SK-N-SH treated with all-trans-retinoic acid at 6 μM for 48 hours (cell line): ENCODE measurements around the gene FEZF1.

ENCODE experiments used
- ATAC-seq: fragments of 200-7000 bp; cut with Tn5 transposase; 3 replicates; pipeline ENCODE4 v1.9.1; 2020; ENCODE audit warnings: mild to moderate bottlenecking, moderate library complexity
- ARNTL ChIP-seq: fragments of 450-650 bp; formaldehyde crosslinking; IDR thresholded peaks from 2 replicates; pipeline ENCODE4 v1.5.0; 2020; ENCODE audit warnings: low read depth, mild to moderate bottlenecking, moderate library complexity, borderline replicate concordance
- BACH2 ChIP-seq: fragments of 250-450 bp; sonication (Bioruptor Pico); IDR thresholded peaks from 2 replicates; pipeline ENCODE4 v1.9.0; 2021; ENCODE audit warnings: mild to moderate bottlenecking, borderline replicate concordance
- CSDC2 ChIP-seq: fragments of 250-450 bp; sonication (Bioruptor Pico); IDR thresholded peaks from 2 replicates; pipeline ENCODE4 v1.5.0; 2020; ENCODE audit warnings: mild to moderate bottlenecking, moderate library complexity
- GLIS3 ChIP-seq: fragments of 250-450 bp; sonication (Bioruptor Pico); IDR thresholded peaks from 2 replicates; pipeline ENCODE4 v1.5.0; 2020; ENCODE audit warnings: mild to moderate bottlenecking, moderate library complexity
- ISL1 ChIP-seq: fragments of 250-450 bp; sonication (Bioruptor Pico); IDR thresholded peaks from 2 replicates; pipeline ENCODE4 v2.1.2; 2022; ENCODE audit warnings: mild to moderate bottlenecking, moderate library complexity
- PATZ1 ChIP-seq: fragments of 250-450 bp; sonication (Bioruptor Pico); IDR thresholded peaks from 2 replicates; pipeline ENCODE4 v1.8.0; 2020; ENCODE audit warnings: mild to moderate bottlenecking, moderate library complexity, borderline replicate concordance
- PPARA ChIP-seq: fragments of 250-450 bp; sonication (Bioruptor Pico); IDR thresholded peaks from 2 replicates; pipeline ENCODE4 v1.5.0; 2020; ENCODE audit warnings: mild to moderate bottlenecking, borderline replicate concordance
- SNAI2 ChIP-seq: fragments of 250-450 bp; sonication (Bioruptor Pico); IDR thresholded peaks from 2 replicates; pipeline ENCODE4 v1.5.0; 2020; ENCODE audit warnings: mild to moderate bottlenecking, moderate library complexity
- TCF4 ChIP-seq: fragments of 250-450 bp; sonication (Bioruptor Pico); IDR thresholded peaks from 2 replicates; pipeline ENCODE4 v1.8.0; 2021; ENCODE audit warnings: mild to moderate bottlenecking, moderate library complexity, borderline replicate concordance
- TOX ChIP-seq: fragments of 250-450 bp; sonication (Bioruptor Pico); IDR thresholded peaks from 2 replicates; pipeline ENCODE4 v1.8.0; 2021; ENCODE audit warnings: mild to moderate bottlenecking, moderate library complexity, borderline replicate concordance
- TSHZ2 ChIP-seq: fragments of 250-450 bp; sonication (Bioruptor Pico); IDR thresholded peaks from 2 replicates; pipeline ENCODE4 v1.5.0; 2020; ENCODE audit warnings: mild to moderate bottlenecking, moderate library complexity
- ZC3H10 ChIP-seq: fragments of 250-450 bp; sonication (Bioruptor Pico); IDR thresholded peaks from 2 replicates; pipeline ENCODE4 v1.5.1; 2021; ENCODE audit warnings: mild to moderate bottlenecking, moderate library complexity
- ZFP3 ChIP-seq: fragments of 250-450 bp; sonication (Bioruptor Pico); IDR thresholded peaks from 2 replicates; pipeline ENCODE4 v1.5.0; 2020; ENCODE audit warnings: mild to moderate bottlenecking, moderate library complexity
- ZFP30 ChIP-seq: fragments of 450-650 bp; formaldehyde crosslinking; IDR thresholded peaks from 2 replicates; pipeline ENCODE4 v1.5.0; 2022; ENCODE audit warnings: mild to moderate bottlenecking, moderate library complexity
- ZNF565 ChIP-seq: fragments of 450-650 bp; formaldehyde crosslinking; conservative IDR thresholded peaks from 2 replicates; pipeline ENCODE4 v1.5.0; 2020; ENCODE audit warnings: low read depth, mild to moderate bottlenecking, moderate library complexity
- ZNF8 ChIP-seq: fragments of 450-650 bp; formaldehyde crosslinking; IDR thresholded peaks from 2 replicates; pipeline ENCODE4 v1.5.0; 2020; ENCODE audit warnings: mild to moderate bottlenecking, moderate library complexity
- TF ChIP-seq, protein P1 (sequence below): fragments of 250-450 bp; sonication (Bioruptor Pico); IDR thresholded peaks from 2 replicates; pipeline ENCODE4 v1.5.1; 2021; ENCODE audit warnings: mild to moderate bottlenecking, moderate library complexity
- TF ChIP-seq, protein P2 (sequence below): fragments of 250-450 bp; sonication (Bioruptor Pico); IDR thresholded peaks from 2 replicates; pipeline ENCODE4 v1.5.1; 2020; ENCODE audit warnings: low read depth, mild to moderate bottlenecking, moderate library complexity

The FEZF1 gene

GRCh38 chr7:122304319-122304975 is at the start of gene FEZF1:
FEZF1 (minus strand) TSS chr7:122304750; CDS start chr7:122304437, 313 bp downstream.
- ATAC-seq: no peak; the same call in 2 of the 3 replicates
- TF ChIP-seq ZFP3 (no peak), BACH2 (CRISPR knock-in tag) (no peak), ZFP30 (CRISPR knock-in tag) (no peak)
- TF ChIP-seq, protein P1, sequence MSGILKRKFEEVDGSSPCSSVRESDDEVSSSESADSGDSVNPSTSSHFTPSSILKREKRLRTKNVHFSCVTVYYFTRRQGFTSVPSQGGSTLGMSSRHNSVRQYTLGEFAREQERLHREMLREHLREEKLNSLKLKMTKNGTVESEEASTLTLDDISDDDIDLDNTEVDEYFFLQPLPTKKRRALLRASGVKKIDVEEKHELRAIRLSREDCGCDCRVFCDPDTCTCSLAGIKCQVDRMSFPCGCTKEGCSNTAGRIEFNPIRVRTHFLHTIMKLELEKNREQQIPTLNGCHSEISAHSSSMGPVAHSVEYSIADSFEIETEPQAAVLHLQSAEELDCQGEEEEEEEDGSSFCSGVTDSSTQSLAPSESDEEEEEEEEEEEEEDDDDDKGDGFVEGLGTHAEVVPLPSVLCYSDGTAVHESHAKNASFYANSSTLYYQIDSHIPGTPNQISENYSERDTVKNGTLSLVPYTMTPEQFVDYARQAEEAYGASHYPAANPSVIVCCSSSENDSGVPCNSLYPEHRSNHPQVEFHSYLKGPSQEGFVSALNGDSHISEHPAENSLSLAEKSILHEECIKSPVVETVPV (CRISPR knock-in tag): no peak

GRCh38 chr7:122352454-122352853 is 47.9 kb upstream of the FEZF1 start:
- ATAC-seq: no peak
- TF ChIP-seq PPARA (CRISPR knock-in tag): no peak
- TF ChIP-seq CSDC2 (CRISPR knock-in tag): no peak
- TF ChIP-seq PATZ1: no peak
- TF ChIP-seq ZNF8: no peak
- TF ChIP-seq ZFP3: no peak
- no peak for TF ChIP-seq ZFP30 (CRISPR knock-in tag)
- no peak for TF ChIP-seq ZC3H10 (CRISPR knock-in tag)
- TF ChIP-seq SNAI2 (CRISPR knock-in tag): no peak
- TF ChIP-seq, protein P1 (CRISPR knock-in tag): no peak
- TF ChIP-seq ZNF565 (CRISPR knock-in tag): no peak
- no peak for TF ChIP-seq TCF4
- no peak for TF ChIP-seq ARNTL
- no peak for TF ChIP-seq GLIS3 (CRISPR knock-in tag)
- TF ChIP-seq ISL1 (CRISPR knock-in tag): no peak

DNA sequence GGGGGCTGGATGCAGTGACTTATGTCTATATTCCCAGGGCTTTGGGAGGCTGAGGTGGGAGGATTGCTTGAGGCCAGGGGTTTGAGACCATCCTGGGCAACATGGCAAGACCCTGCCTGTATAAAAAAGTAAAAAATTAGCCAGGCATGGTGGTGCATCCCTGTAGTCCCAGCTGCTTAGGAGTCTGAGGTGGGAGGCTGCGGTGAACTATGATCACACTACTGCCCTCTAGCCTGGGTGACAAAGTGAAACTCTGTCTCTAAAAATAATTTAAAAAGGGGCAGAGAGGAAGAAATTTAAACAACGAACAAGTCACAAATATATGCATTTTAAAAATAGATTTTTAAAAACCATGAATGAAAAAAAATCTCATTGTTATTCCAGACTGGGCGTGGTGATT is 46.2 kb upstream of the FEZF1 start:
- ATAC-seq: peak; percentile 28; the same call in 1 of the 3 replicates
- TF ChIP-seq GLIS3 (CRISPR knock-in tag) (no peak), CSDC2 (CRISPR knock-in tag) (no peak)
- TF ChIP-seq, all 23 proteins: peak for 0

GRCh38 chr7:122344303-122344620 is 39.7 kb upstream of the FEZF1 start:
- ATAC-seq: no peak
- TF ChIP-seq, protein P2, sequence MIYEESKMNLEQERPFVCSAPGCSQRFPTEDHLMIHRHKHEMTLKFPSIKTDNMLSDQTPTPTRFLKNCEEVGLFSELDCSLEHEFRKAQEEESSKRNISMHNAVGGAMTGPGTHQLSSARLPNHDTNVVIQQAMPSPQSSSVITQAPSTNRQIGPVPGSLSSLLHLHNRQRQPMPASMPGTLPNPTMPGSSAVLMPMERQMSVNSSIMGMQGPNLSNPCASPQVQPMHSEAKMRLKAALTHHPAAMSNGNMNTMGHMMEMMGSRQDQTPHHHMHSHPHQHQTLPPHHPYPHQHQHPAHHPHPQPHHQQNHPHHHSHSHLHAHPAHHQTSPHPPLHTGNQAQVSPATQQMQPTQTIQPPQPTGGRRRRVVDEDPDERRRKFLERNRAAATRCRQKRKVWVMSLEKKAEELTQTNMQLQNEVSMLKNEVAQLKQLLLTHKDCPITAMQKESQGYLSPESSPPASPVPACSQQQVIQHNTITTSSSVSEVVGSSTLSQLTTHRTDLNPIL (CRISPR knock-in tag): no peak
- TF ChIP-seq TSHZ2 (no peak), ZFP3 (no peak), TCF4 (no peak), ZNF8 (no peak), BACH2 (CRISPR knock-in tag) (no peak), SNAI2 (CRISPR knock-in tag) (no peak), ZNF565 (CRISPR knock-in tag) (no peak), TOX (CRISPR knock-in tag) (no peak)
